HepG2 (cell line): ENCODE results near the gene FURIN.

ENCODE experiments used
- ATF4 ChIP-seq, 2 experiments: fragments of 450-650 bp in 1 of 2; sonication (generic) in 1 of 2; formaldehyde crosslinking; IDR thresholded peaks; 2 replicates each; pipeline versions ENCODE4 v1.5.0 to v1.8.0; 2020 to 2022; ENCODE audit warnings: mild to moderate bottlenecking in 1 of 2, missing genetic modification reagents in 1 of 2
- POLR2AphosphoS5 ChIP-seq: IDR thresholded peaks from 2 replicates; pipeline ENCODE4 v1.6.1; 2012; ENCODE audit warnings: low read depth, low read length
- SMC3 ChIP-seq: IDR thresholded peaks from 2 replicates; pipeline ENCODE4 v1.6.1; 2011; ENCODE audit warnings: low read length, improper control_type of control experiment
- TF ChIP-seq, protein P1 (sequence below): sonication (generic); formaldehyde crosslinking; IDR thresholded peaks from 2 replicates; pipeline ENCODE4 v1.5.0; 2020; ENCODE audit warnings: mild to moderate bottlenecking, missing genetic modification reagents, moderate library complexity
- TF ChIP-seq, protein P2 (sequence below): sonication (generic); formaldehyde crosslinking; IDR thresholded peaks from 2 replicates; pipeline ENCODE4 v1.4.0; 2020; ENCODE audit warnings: missing genetic modification reagents, borderline replicate concordance

DNA sequence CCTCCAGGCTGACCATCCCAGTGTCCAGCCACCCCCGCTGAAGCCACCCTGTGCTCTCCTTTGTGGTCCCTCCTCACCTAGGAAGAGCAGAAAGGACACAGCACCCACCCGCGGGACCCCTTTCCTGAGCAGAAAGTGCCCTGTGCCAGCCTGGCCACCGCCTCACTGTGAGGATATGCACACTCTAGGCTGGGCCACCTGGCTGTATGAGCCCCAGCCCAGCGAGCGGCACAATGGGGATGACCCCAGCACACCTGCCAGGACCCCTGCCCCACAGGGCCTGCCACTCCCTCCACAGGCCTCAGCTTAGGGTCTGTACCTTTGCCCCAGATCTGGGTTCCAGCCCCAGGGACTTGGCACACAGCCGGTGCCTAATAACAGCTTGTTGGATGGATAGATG is 47.9 kb upstream of the FURIN start:
- no peak for TF ChIP-seq ATF4 (CRISPR knock-in tag; IDR thresholded peaks at IDR 0.05)
- no peak for TF ChIP-seq SMC3
- TF ChIP-seq, protein P1, sequence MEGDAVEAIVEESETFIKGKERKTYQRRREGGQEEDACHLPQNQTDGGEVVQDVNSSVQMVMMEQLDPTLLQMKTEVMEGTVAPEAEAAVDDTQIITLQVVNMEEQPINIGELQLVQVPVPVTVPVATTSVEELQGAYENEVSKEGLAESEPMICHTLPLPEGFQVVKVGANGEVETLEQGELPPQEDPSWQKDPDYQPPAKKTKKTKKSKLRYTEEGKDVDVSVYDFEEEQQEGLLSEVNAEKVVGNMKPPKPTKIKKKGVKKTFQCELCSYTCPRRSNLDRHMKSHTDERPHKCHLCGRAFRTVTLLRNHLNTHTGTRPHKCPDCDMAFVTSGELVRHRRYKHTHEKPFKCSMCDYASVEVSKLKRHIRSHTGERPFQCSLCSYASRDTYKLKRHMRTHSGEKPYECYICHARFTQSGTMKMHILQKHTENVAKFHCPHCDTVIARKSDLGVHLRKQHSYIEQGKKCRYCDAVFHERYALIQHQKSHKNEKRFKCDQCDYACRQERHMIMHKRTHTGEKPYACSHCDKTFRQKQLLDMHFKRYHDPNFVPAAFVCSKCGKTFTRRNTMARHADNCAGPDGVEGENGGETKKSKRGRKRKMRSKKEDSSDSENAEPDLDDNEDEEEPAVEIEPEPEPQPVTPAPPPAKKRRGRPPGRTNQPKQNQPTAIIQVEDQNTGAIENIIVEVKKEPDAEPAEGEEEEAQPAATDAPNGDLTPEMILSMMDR (CRISPR knock-in tag), result no peak
- no peak for TF ChIP-seq POLR2AphosphoS5
- TF ChIP-seq, protein P2, sequence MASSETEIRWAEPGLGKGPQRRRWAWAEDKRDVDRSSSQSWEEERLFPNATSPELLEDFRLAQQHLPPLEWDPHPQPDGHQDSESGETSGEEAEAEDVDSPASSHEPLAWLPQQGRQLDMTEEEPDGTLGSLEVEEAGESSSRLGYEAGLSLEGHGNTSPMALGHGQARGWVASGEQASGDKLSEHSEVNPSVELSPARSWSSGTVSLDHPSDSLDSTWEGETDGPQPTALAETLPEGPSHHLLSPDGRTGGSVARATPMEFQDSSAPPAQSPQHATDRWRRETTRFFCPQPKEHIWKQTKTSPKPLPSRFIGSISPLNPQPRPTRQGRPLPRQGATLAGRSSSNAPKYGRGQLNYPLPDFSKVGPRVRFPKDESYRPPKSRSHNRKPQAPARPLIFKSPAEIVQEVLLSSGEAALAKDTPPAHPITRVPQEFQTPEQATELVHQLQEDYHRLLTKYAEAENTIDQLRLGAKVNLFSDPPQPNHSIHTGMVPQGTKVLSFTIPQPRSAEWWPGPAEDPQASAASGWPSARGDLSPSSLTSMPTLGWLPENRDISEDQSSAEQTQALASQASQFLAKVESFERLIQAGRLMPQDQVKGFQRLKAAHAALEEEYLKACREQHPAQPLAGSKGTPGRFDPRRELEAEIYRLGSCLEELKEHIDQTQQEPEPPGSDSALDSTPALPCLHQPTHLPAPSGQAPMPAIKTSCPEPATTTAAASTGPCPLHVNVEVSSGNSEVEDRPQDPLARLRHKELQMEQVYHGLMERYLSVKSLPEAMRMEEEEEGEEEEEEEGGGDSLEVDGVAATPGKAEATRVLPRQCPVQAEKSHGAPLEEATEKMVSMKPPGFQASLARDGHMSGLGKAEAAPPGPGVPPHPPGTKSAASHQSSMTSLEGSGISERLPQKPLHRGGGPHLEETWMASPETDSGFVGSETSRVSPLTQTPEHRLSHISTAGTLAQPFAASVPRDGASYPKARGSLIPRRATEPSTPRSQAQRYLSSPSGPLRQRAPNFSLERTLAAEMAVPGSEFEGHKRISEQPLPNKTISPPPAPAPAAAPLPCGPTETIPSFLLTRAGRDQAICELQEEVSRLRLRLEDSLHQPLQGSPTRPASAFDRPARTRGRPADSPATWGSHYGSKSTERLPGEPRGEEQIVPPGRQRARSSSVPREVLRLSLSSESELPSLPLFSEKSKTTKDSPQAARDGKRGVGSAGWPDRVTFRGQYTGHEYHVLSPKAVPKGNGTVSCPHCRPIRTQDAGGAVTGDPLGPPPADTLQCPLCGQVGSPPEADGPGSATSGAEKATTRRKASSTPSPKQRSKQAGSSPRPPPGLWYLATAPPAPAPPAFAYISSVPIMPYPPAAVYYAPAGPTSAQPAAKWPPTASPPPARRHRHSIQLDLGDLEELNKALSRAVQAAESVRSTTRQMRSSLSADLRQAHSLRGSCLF (CRISPR knock-in tag), result no peak
